NCI-H2081 treated with DMSO at 0.1 percent for 48 hours (cell line): ENCODE results near the gene RAB18.
"Not testable (repeated sequence)": the region's sequence is repeated elsewhere in the genome, so short reads cannot be mapped to it uniquely, and the experiment has no call there.

Source experiments
- DNase-seq: peaks from one replicate; lab custom pipeline; 2025; lab: John Stamatoyannopoulos, UW

RAB18 gene

GRCh38 chr10:27504808-27505460 is 830 bp downstream of the RAB18 start:
- no peak for DNase-seq

- not testable (repeated sequence) for DNase-seq
Measured at GRCh38 chr10:27505537-27505936, 1.4 kb downstream of the RAB18 start.

GRCh38 chr10:27506280-27506679 is 2.2 kb downstream of the RAB18 start:
- no peak for DNase-seq

- no peak for DNase-seq
Measured at GRCh38 chr10:27512548-27512947, 8.4 kb downstream of the RAB18 start.

GRCh38 chr10:27513451-27514191 is 9.5 kb downstream of the RAB18 start:
- DNase-seq, result no peak

GRCh38 chr10:27514243-27514642 is 10.1 kb downstream of the RAB18 start:
- no peak for DNase-seq

- DNase-seq, result no peak
Measured at GRCh38 chr10:27518261-27518660, 14.2 kb downstream of the RAB18 start.

- DNase-seq, result no peak
Measured at GRCh38 chr10:27525819-27526218, 21.7 kb downstream of the RAB18 start.

- no peak for DNase-seq
Measured at GRCh38 chr10:27526242-27526641, 22.1 kb downstream of the RAB18 start.

- DNase-seq, result no peak
Measured at GRCh38 chr10:27527666-27528295, 23.7 kb downstream of the RAB18 start.

- DNase-seq, result no peak
Measured at GRCh38 chr10:27529010-27529783, 25.1 kb downstream of the RAB18 start.

GRCh38 chr10:27530477-27530876 is 26.4 kb downstream of the RAB18 start:
- DNase-seq, result no peak

GRCh38 chr10:27531336-27531847 is 27.3 kb downstream of the RAB18 start:
- DNase-seq, result no peak

- DNase-seq, result no peak
Measured at GRCh38 chr10:27534161-27534700, 30.1 kb downstream of the RAB18 start.

GRCh38 chr10:27535317-27535716 is 31.2 kb downstream of the RAB18 start:
- DNase-seq, result no peak

- DNase-seq, result no peak
Measured at GRCh38 chr10:27536437-27536836, 32.3 kb downstream of the RAB18 start.

GRCh38 chr10:27537166-27537565 is 33.1 kb downstream of the RAB18 start:
- DNase-seq, result no peak

GRCh38 chr10:27537787-27538186 is 33.7 kb downstream of the RAB18 start:
- DNase-seq, result no peak

- no peak for DNase-seq
Measured at GRCh38 chr10:27540672-27541071, 36.6 kb downstream of the RAB18 start.

- no peak for DNase-seq
Measured at GRCh38 chr10:27541796-27542729, 38.0 kb downstream of the RAB18 start.

- no peak for DNase-seq
Measured at GRCh38 chr10:27542812-27543211, 38.7 kb downstream of the RAB18 start.
